ENCODE data around the gene UBE2K.
A peak's percentile ranks its signal among the peaks of the same experiment; 100 is the strongest.
"Not testable (repeated sequence)": the region's sequence is repeated elsewhere in the genome, so short reads cannot be mapped to it uniquely, and the experiment has no call there.

The UBE2K gene, protein sequence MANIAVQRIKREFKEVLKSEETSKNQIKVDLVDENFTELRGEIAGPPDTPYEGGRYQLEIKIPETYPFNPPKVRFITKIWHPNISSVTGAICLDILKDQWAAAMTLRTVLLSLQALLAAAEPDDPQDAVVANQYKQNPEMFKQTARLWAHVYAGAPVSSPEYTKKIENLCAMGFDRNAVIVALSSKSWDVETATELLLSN

DNA sequence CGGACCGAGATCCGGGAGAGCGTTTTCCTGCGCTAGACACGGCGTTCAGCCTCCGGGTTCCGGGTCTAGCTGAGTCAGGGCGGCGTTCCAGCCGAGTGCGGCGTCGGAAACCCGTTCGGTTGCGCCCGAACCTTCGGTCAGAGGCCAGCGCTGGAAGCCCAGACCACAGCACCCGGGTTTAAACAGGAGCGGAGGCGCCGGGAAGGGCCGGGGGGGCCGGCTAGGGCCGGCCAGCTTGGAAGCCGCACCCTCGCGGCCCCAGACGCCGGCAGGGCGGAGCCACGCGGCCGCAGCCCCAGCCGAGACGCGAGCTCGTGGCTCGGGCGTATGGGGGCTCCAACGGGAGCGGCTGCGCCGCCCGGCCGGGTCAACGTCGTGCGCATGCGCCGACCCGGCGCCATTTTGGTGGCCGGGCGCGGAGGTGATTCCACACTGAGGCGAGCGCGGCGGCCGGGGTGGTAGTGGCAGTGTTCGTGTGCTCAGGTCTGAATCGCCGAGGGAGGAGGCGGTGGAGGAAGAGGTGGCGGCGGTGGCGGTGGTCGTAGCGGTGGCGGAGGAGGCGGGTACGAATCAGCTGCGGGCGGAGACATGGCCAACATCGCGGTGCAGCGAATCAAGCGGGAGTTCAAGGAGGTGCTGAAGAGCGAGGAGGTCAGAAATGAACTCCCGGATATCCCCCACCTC lies at the start of gene UBE2K:
Gene UBE2K, plus strand, starts transcription at position 397 of the 684 bp plus-strand sequence. Its CDS starts 192 bp downstream, at position 589.
- peak; percentile 88 for DNase-seq (ENCODE audit: low spot score)

DNA sequence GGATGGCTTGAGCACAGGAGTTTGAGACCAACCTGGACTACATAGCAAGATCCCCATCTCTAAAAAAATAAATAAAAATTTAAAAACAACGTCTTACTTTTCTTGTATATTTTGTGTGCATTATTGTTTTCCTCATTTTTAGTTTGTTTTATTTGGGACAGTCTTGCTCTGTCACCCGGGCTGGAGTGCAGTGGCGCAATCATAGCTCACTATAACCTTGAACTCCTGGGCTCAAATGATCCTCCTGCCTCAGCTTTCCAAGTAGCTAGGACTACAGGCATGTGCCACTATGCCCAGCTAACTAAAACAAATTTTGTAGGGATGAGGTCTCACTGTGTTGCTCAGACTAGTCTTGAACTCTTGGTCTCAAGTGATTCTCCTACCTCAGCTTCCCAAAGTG lies 49.7 kb upstream of the UBE2K start:
- no peak for DNase-seq (ENCODE audit: low spot score)

- no peak for DNase-seq (ENCODE audit: low spot score)
These were observed 48.9 kb upstream of the UBE2K start for GRCh38 chr4:39648827-39649558.

GRCh38 chr4:39649639-39650265 lies 48.2 kb upstream of the UBE2K start:
- DNase-seq (ENCODE audit: low spot score): no peak

- not testable (repeated sequence) for DNase-seq (ENCODE audit: low spot score)
These were observed 46.4 kb upstream of the UBE2K start for GRCh38 chr4:39651586-39651985.

DNA sequence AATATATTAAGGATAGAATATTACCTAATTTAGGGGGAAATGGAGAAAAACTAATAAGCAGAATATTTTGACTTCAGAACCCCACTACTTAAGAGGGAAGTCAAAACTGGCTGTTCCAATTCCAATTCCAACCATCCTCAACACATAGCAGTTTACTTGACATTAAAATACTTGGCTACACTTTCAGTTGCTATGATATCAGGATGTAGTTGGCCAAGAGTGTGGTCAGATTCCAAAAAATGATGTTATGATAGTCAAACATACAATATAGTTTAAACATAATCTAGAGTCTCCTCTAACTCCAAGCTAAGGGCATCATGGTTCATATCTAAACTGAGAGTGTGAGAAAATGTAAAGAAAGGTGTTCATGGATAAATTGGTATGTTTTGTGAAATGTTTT lies 42.7 kb upstream of the UBE2K start:
- no peak for DNase-seq (ENCODE audit: low spot score)

- no peak for DNase-seq (ENCODE audit: low spot score)
These were observed 42.1 kb upstream of the UBE2K start for GRCh38 chr4:39655876-39656275.

DNA sequence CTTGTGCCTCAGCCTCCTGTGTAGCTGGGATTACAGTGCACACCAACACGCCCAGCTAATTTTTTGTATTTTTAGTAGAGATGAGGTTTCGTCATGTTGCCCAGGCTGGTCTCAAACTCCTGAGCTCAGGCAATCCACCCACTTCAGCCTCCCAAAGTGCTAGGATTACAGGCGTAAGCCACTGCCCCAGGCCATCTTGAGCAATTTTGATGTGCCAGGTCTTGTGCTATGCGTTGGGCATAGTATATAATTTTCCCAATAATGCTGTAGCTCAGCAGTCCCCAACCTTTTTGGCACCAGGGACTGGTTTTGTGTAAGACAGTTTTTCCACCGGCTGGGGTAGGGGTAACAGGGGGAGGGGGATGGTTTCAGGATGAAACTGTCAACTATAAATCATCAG lies 41.3 kb upstream of the UBE2K start:
- not testable (repeated sequence) for DNase-seq (ENCODE audit: low spot score)

DNA sequence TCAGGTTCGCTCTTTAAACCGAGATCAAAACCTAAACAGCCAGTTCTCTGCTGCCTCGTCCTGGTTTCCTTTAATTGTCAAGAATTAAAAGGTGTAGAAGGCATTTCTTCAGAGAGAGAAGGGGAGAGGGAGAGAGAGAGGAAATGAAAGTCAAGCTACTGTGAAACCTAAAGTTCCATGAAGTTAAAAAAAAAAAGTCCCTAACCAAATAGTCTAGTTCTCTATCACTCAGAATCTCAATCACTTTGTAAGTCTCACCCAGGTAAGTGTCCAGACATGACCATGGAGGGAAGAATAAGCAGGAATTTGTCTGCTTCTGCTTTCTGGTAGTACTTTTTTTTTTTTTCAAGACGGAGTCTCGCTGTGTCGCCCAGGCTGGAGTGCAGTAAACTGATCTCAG lies 40.5 kb upstream of the UBE2K start:
- no peak for DNase-seq (ENCODE audit: low spot score)

GRCh38 chr4:39658756-39659155 lies 39.2 kb upstream of the UBE2K start:
- DNase-seq (ENCODE audit: low spot score): no peak

DNA sequence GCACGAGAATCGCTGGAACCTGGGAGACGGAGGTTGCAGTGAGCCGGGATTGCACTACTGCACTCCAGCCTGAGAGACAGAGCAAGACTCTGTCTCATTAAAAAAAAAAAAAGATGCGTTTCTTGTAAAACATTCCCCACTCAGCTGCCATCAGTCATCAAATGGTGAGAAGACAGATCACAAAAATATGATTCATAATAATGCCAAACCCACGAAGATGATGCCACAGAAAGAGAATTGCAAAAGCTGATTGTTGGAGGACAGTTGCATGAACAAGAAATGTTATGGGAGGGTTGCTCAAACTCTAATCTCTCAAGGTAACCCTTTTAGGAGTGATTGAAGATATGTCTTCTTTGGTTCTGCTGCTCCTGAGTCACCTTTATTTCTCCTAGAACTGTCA lies 37.9 kb upstream of the UBE2K start:
- DNase-seq (ENCODE audit: low spot score): no peak

DNA sequence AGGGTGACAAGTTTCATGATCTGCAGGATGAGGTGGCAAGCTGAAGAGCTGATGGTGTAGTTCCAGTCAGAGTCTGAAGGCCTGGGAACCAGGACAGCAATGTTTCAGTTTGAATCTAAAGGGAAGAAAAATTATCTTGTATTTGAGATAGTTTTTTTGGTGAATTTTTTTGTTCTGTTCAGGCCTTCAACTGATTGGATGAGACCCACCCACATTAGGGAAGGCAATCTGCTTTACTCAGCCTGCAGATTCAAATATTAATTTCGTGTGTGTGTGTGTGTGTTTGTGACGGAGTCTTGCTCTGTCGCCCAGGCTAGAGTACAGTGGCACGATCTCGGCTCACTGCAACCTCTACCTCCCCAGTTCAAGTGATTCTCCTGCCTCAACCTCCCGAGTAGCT lies 37.2 kb upstream of the UBE2K start:
- DNase-seq (ENCODE audit: low spot score): no peak

DNA sequence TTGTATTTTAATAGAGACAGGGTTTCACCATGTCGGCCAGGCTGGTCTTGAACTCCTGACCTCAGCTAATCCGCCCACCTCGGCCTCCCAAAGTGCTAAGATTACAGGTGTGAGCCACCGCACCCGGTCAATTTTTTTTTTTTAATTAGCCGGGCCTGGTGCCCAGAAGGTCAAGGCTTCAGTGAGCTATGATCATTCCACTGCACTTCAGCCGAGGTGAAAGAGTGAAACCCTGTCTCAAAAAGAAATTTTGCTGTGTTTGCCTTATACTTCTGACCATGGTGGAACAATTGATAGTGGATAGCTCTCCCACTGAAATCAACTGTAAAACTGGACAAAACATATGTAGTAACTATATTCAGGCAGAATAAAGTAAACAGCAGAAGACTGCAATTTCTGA lies 35.3 kb upstream of the UBE2K start:
- DNase-seq (ENCODE audit: low spot score): no peak

DNA sequence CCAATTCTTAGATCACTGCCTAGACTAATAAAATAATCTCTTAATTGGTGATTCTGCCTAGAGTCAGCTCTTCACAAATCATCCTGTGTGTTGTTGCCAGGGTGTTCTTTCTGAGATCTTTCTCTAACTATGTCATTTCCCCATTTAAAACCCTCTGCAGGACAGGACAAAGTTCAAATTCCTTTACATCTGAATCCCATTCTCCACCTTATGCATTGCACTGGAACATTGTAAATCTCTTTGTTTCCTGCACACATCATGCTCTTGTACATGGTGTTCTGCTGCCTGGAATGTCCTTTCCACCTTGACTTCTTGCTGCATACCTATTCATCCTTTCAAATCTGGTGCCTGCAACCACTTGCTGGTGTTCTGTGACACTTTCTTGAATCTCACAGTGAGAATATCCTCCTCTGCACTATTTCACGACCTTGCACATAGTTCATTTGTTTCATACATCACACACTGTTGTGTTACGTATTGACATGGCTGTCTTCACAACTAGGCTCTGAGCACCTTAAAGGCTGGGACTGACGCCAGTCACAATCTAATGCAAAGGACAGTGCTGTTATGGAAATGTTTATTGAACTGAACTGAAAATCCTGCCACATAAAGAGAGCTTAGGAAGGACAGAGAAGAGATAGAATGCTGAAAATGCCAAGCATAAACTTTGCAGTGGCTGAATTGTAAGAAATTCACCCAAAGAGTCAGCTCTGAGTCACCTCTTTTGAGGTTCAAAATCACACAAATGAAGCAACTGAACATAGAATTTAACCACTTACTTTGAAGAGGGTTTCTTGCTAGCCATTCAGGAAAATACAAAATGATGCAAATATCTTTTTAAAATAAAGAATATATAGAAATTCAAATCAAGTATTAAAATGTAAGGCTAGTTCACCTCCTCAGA lies 32.9 kb upstream of the UBE2K start:
- DNase-seq (ENCODE audit: low spot score): no peak

- DNase-seq (ENCODE audit: low spot score): no peak
These were observed 30.2 kb upstream of the UBE2K start for GRCh38 chr4:39667706-39668105.

DNA sequence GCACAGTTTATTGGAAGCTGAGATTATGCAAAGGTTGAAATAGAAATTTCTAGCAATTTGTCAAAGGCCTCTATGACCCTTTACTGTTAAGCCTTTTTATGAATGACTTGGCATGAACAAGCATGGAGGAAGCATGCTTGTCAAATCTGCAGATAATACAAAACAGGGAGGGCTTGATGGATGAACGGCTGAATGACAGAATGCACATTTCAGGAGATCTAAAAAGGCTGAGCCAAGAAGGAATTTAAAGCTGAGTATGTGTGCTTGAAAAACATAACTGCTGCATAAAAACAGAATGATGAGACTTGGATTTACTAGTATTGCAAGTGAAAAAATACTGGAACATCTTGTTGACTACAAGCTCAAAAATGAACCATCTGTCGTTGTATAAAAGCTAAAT lies 29.0 kb upstream of the UBE2K start:
- DNase-seq (ENCODE audit: low spot score): no peak

DNA sequence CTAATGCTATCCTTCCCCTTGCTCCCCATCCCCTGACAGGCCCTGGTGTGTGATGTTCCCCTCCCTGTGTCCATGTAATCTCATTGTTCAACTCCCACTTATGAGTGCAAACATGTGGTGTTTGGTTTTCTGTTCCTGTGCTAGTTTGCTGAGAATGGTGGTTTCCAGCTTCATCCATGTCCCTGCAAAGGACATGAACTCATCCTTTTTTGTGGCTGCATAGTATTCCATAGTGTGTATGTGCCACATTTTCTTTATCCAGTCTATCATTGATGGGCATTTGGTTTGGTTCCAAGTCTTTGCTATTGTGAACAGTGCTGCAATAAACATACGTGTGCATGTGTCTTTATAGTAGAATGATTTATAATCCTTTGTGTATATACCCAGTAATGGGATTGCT lies 27.6 kb upstream of the UBE2K start:
- not testable (repeated sequence) for DNase-seq (ENCODE audit: low spot score)

GRCh38 chr4:39675681-39676080 lies 22.3 kb upstream of the UBE2K start:
- DNase-seq (ENCODE audit: low spot score): not testable (repeated sequence)

DNA sequence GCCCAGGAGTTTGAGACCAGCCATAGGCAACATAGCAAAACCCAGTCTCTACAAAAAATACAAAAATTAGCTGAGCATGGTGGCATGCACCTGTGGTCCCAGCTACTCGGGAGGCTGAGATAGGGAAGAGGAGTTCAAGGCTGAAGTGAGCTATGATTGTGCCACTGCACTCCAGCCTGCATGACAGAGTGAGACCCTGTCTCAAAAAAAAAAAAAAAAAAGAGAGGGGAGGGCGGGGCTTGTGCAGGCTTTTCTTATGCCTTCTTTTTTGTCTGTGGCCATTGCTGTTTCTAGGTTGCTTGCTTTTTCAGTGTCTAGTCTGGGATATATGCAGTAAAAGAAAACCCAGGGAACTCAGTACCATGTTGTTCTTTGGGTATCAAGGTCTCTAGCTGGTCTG lies 16.9 kb upstream of the UBE2K start:
- DNase-seq (ENCODE audit: low spot score): not testable (repeated sequence)

DNA sequence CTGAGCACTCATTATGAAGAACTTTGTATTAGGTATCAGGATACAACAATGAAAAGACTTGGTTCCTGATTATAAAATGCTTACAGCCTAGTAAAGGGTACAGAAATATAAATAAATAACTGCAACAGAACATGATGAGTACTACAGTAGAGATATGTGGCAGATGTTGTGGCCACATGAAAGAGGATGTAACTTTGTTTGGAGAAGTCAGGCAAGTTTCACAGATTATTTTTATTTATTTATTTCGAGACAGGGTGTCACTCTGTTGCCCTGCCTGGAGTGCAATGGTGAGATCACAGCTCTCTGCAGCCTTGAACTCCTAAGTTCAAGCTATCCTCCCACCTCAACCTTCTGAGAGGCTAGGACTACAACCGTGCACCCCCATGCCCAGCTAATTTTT lies 15.8 kb upstream of the UBE2K start:
- DNase-seq (ENCODE audit: low spot score): no peak

- DNase-seq (ENCODE audit: low spot score): no peak
These were observed 11.9 kb upstream of the UBE2K start for GRCh38 chr4:39685990-39686389.

- DNase-seq (ENCODE audit: low spot score): no peak
These were observed 10.9 kb upstream of the UBE2K start for GRCh38 chr4:39687014-39687413.

Measured in RKO (cell line).